Renal cortex interstitium (tissue), 11 donors: ENCODE data around the gene RNF144A. TPM values are rescaled to one million over a fixed set of nuclear protein-coding genes. Genes with fewer than 3 reads are reported as not detected.

Experiments
- DNase-seq, 11 donors: peaks; one replicate each; pipeline ENCODE4 v3.0.0-alpha.2; 2013; ENCODE audit warnings: low read depth in 9 of 11, low spot score in 4 of 11; ENCODE audit errors: extremely low read depth in 1 of 11
- polyA plus RNA-seq, 3 donors: library from polyadenylated mRNA; unstranded; fragments of 120-200 nt; gene quantifications; one replicate each; pipeline ENCODE4 v1.2.1, GENCODE V29; 2013; ENCODE audit not compliant: insufficient read length in 3 of 3

RNF144A gene
- polyA plus RNA-seq, 3 donors, result 56.8 to 59.5 (median 58.9) TPM

GRCh38 chr2:7083580-7084509, 166.6 kb downstream of the RNF144A start:
- DNase-seq, result no peak

- no peak for DNase-seq
Observed at GRCh38 chr2:7084601-7085000, 167.4 kb downstream of the RNF144A start.

GRCh38 chr2:7089284-7089683, 172.1 kb downstream of the RNF144A start:
- DNase-seq, result no peak

DNA sequence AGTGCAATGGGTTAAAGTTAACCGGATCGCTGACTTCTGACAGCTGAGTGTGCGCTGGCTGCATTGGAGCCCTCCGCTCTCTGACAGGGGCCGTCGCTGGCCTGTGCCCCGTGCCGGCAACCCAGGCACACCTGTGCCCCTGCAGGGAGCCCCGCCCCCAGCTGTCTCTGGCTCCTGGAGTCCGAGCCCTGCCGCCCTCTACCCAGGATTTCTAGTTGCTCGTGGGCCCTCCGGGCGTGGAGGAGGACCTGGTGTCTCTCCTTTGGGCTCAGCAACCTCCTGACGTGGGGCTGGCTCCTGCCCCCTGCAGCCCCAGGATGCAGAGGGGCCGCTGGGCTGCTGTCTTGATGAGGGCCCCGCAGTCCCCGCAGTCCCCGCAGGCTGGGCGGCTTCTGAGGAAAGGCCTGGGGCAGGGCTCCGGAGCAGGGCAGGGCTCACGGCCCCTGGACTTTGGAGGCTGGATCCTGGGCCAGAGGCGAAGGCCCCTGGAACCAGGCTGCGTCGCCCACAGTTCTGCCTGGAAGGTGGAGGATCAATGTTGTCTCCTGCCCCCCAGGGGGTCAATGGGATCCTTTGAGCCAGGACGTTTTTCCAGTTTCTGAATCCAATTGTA, 172.8 kb downstream of the RNF144A start:
- no peak for DNase-seq

GRCh38 chr2:7093376-7093775, 176.2 kb downstream of the RNF144A start:
- DNase-seq, result no peak

Other genes with a start within 250 kb of the RNF144A start
- 1 to 10 TPM; 3.5 to 4.1 (median 3.8) TPM for gene CMPK2, start 51.5 kb upstream of the RNF144A start, polyA plus RNA-seq
- gene RSAD2, start 39.6 kb upstream of the RNF144A start, polyA plus RNA-seq, result 1 to 10 TPM; 2.5 to 4.3 (median 3.9) TPM